AG04450 (cell line): ENCODE data around the gene ZNF579. TPM values are rescaled to one million over a fixed set of nuclear protein-coding genes. Genes with fewer than 3 reads are reported as not detected.

Source experiments
- CTCF ChIA-PET: fragments of 300-600, 350-600 bp; formaldehyde crosslinking; extraction: SDS; loops from one replicate; lab custom pipeline; 2022; ENCODE audit warnings: antibody characterized with exemption, inconsistent platforms; lab: Charles Lee
- POLR2A ChIA-PET: fragments of 350-600 bp; formaldehyde crosslinking; extraction: SDS; loops from one replicate; lab custom pipeline; 2021; ENCODE audit warnings: antibody characterized with exemption, inconsistent platforms; lab: Yijun Ruan, JAX
- DNase-seq: peaks from one replicate; pipeline ENCODE4 v3.0.0-alpha.2; 2011; ENCODE audit warnings: low read depth, low spot score
- H3K27ac ChIP-seq: one replicate; pipeline ENCODE4 v1.5.1; 2012; ENCODE audit warnings: low read depth, low read length, control low read depth
- H3K27me3 ChIP-seq: one replicate; pipeline ENCODE4 v1.6.0; 2012; ENCODE audit warnings: low read length; ENCODE audit not compliant: control insufficient read depth, insufficient read depth
- H3K4me3 ChIP-seq: 2 replicates; pipeline ENCODE4 v1.5.1; 2011; ENCODE audit warnings: mild to moderate bottlenecking, low read depth, low read length, control low read depth
- H3K9me3 ChIP-seq: 2 replicates; pipeline ENCODE4 v1.5.1; 2012; ENCODE audit warnings: low read length; ENCODE audit not compliant: control insufficient read depth, insufficient read depth
- CTCF ChIP-seq: IDR thresholded peaks from 2 replicates; pipeline ENCODE4 v1.5.1; 2011; ENCODE audit warnings: low read depth, low read length, control low read depth, inconsistent platforms
- polyA plus RNA-seq: library from polyadenylated mRNA; depleted of rRNA; stranded (reverse); fragments of >200 nt; gene quantifications from 2 replicates; pipeline ENCODE4 v1.2.3, GENCODE V29; 2011

Gene ZNF579
- polyA plus RNA-seq, 1 experiment: 4.2 TPM

- DNase-seq: no peak
- TF ChIP-seq CTCF: no peak
- Histone ChIP-seq H3K27me3 (no peaks in the 10 kb centered on the region), H3K4me3 (no peak overlapping the region), H3K27ac (no peak overlapping the region), H3K9me3 (peaks cover 4% of the 10 kb centered on the region; the same call in 1 of the 2 replicates)
- ChIA-PET POLR2A (interaction anchor here (1.3 kb wide), 1 partner anchor 22 kb away, joined by 6 read pairs; the partner anchor contains the start of gene FIZ1), CTCF (interaction anchor here (1.2 to 1.3 kb wide), 2 partner anchors 105 to 154 kb away, joined by 3 to 5 read pairs; no protein-coding TSS in a partner anchor)
Measured at GRCh38 chr19:55621205-55621672, 40.6 kb upstream of the ZNF579 start.

GRCh38 chr19:55620410-55621204 lies 40.0 kb upstream of the ZNF579 start:
- H3K9me3 ChIP-seq: peaks cover 4% of the 10 kb centered on the region; the same call in 1 of the 2 replicates
- ChIA-PET CTCF (interaction anchor here (1.2 to 1.5 kb wide), 3 partner anchors 15 to 153 kb away, joined by 3 to 6 read pairs (median 5); partner anchors contain the start of gene ZNF865), POLR2A (interaction anchor here (0.5 to 1.3 kb wide), 2 partner anchors 22 to 49 kb away, joined by 4 to 6 read pairs; partner anchors contain the start of gene FIZ1)
- DNase-seq: no peak
- TF ChIP-seq CTCF: no peak
- H3K27ac ChIP-seq: no peak overlapping the region
- H3K4me3 ChIP-seq: no peak overlapping the region
- no peaks in the 10 kb centered on the region for H3K27me3 ChIP-seq

GRCh38 chr19:55619286-55619685 lies 38.6 kb upstream of the ZNF579 start:
- DNase-seq: no peak
- POLR2A ChIA-PET: interaction anchor here (0.6 to 0.7 kb wide), 3 partner anchors 19 to 292 kb away, joined by 3 to 5 read pairs (median 3); partner anchors contain the start of gene ZNF524
- CTCF ChIA-PET: interaction anchor here (0.6 to 2.0 kb wide), 5 partner anchors 12 to 152 kb away, joined by 3 to 8 read pairs (median 6); partner anchors contain the start of gene ZNF865

GRCh38 chr19:55618426-55618825 lies 37.8 kb upstream of the ZNF579 start:
- peaks cover 7% of the 10 kb centered on the region; the same call in 1 of the 2 replicates for H3K9me3 ChIP-seq
- no peaks in the 10 kb centered on the region for H3K27me3 ChIP-seq
- H3K27ac ChIP-seq: no peak overlapping the region
- ChIA-PET CTCF (interaction anchor here (0.6 to 2.0 kb wide), 4 partner anchors 12 to 151 kb away, joined by 5 to 11 read pairs (median 6); no protein-coding TSS in a partner anchor), POLR2A (interaction anchor here (0.5 to 0.7 kb wide), 3 partner anchors 16 to 114 kb away, joined by 3 to 8 read pairs (median 6); no protein-coding TSS in a partner anchor)
- DNase-seq: no peak
- TF ChIP-seq CTCF: no peak
- H3K4me3 ChIP-seq: no peak overlapping the region

More at GRCh38 chr19:55619286-55619685, 38.6 kb upstream of the ZNF579 start:
- Histone ChIP-seq H3K27me3 (no peaks in the 10 kb centered on the region), H3K9me3 (peaks cover 7% of the 10 kb centered on the region; the same call in 1 of the 2 replicates), H3K27ac (peak overlapping the region; percentile 47), H3K4me3 (no peak overlapping the region)
- no peak for TF ChIP-seq CTCF
